ENCODE data around the gene MPRIP.

- TF ChIP-seq EZH2 (IDR thresholded peaks at IDR 0.05; ENCODE audit: low read depth) (no peak), CTCF (conservative IDR thresholded peaks at IDR 0.05) (no peak)
Measured at GRCh38 chr17:17084941-17085340, 42.7 kb downstream of the MPRIP start.

All from PC-9 (cell line).